ENCODE data around the gene NKAP.
"Not testable (repeated sequence)": the region's sequence is repeated elsewhere in the genome, so short reads cannot be mapped to it uniquely, and the experiment has no call there.

Gene NKAP

DNA sequence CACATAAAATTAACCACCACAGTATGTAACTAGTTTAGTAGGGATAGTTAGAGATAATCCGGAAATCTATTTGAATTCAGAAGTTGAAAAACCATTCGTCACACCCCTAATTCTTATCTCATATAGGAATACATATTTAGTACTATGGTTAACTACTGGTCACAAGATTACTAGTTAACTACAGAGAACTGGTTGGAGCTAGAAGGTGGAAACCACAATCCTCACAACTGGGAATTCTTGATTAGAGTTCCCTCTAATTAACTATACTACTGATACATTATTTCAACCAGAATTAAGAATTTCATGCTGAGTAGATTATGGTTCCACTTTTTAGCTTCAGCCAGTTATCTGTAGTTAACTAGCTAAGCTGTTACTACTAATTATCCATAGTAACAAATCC is 39.9 kb upstream of the NKAP start:
- DNase-seq (ENCODE audit: extremely low spot score), result no peak
- CTCF ChIA-PET, result no interaction called here

DNA sequence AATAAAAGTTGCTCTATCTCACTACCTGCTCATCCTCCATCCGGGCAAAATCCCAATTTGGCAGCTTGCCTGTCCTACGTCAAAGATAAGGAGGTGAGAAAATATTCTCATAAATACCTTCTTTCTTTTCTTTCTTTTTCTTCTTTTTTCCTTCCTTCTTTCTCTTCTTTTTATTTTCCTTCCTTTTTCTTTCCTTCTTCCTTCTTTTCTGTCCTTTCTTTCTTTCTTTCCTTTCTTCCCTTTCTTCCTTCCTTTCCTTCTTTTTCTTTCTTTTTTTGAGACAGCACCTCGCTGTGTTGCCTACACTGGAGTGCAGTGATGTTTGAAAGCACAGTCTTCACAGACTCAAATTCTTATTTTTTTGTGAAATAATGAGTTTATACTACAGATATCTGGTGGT is 38.6 kb upstream of the NKAP start:
- ChIA-PET CTCF (interaction anchor here (0.6 to 3.0 kb wide), 7 partner anchors 9 to 239 kb away, joined by 3 to 22 read pairs (median 4); no protein-coding TSS in a partner anchor), POLR2A (no interaction called here)
- DNase-seq (ENCODE audit: extremely low spot score), result no peak
- TF ChIP-seq, protein P1, sequence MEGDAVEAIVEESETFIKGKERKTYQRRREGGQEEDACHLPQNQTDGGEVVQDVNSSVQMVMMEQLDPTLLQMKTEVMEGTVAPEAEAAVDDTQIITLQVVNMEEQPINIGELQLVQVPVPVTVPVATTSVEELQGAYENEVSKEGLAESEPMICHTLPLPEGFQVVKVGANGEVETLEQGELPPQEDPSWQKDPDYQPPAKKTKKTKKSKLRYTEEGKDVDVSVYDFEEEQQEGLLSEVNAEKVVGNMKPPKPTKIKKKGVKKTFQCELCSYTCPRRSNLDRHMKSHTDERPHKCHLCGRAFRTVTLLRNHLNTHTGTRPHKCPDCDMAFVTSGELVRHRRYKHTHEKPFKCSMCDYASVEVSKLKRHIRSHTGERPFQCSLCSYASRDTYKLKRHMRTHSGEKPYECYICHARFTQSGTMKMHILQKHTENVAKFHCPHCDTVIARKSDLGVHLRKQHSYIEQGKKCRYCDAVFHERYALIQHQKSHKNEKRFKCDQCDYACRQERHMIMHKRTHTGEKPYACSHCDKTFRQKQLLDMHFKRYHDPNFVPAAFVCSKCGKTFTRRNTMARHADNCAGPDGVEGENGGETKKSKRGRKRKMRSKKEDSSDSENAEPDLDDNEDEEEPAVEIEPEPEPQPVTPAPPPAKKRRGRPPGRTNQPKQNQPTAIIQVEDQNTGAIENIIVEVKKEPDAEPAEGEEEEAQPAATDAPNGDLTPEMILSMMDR (IDR thresholded peaks at IDR 0.05; ENCODE audit: control extremely low read depth, extremely low read depth, low read depth, missing control alignments), result no peak

More for the DNA sequence above, 39.9 kb upstream of the NKAP start:
- TF ChIP-seq, protein P1 (IDR thresholded peaks at IDR 0.05; ENCODE audit: control extremely low read depth, extremely low read depth, low read depth, missing control alignments), result no peak
- POLR2A ChIA-PET, result no interaction called here

DNA sequence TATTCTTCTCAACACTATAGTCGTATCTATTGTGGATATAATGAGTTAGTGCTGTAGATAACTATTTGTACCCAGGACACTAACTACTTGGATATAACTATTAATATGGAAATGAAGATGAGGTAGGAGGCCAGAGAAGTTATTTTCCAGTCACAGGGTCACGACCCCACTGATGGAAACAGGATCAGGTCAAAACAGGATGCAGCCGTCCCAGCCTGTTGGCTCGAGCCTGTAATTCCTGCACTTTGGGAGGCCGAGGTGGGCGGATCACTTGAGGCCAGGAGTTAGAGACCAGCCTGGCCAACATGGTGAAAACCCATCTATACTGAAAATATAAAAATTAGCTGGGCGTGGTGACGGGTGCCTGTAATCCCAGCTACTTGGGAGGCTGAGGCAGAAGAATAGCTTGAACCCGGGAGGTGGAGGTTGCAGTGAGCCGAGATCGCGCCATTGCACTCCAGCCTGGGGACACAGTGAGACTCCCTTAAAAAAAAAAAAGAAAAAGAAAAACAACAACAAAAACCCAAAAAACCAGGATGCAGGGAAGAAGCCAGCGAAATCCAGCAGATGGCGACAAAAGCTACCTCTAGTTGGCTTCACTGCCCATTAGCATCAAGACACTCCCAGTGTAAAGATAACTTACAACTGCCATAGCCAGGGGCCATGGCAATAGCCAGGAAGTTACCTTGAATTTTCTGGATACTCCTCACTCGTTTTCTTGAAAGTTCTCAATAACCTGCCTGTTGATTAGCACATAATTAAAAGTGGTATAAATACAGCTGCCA is 37.9 kb upstream of the NKAP start:
- ChIA-PET POLR2A (interaction anchor here (0.6 kb wide), 1 partner anchor 493 kb away, joined by 3 read pairs; no protein-coding TSS in a partner anchor), CTCF (interaction anchor here (0.6 to 3.0 kb wide), 9 partner anchors 10 to 239 kb away, joined by 3 to 22 read pairs (median 4); no protein-coding TSS in a partner anchor)
- TF ChIP-seq, protein P1 (IDR thresholded peaks at IDR 0.05; ENCODE audit: control extremely low read depth, extremely low read depth, low read depth, missing control alignments), result peak; percentile 45
- DNase-seq (ENCODE audit: extremely low spot score), result peak; percentile 40

DNA sequence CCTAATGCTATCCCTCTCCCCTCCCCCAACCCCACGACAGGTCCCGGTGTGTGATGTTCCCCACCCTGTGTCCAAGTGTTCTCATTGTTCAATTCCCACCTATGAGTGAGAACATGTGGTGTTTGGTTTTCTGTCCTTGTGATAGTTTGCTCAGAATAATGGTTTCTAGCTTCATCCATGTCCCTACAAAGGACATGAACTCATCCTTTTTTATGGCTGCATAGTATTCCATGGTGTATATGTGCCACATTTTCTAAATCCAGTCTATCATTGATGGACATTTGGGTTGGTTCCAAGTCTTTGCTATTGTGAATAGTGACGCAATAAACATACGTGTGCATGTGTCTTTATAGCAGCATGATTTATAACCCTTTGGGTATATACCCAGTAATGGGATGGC is 33.6 kb upstream of the NKAP start:
- CTCF ChIA-PET; DNase-seq (ENCODE audit: extremely low spot score); POLR2A ChIA-PET: not testable (repeated sequence)

DNA sequence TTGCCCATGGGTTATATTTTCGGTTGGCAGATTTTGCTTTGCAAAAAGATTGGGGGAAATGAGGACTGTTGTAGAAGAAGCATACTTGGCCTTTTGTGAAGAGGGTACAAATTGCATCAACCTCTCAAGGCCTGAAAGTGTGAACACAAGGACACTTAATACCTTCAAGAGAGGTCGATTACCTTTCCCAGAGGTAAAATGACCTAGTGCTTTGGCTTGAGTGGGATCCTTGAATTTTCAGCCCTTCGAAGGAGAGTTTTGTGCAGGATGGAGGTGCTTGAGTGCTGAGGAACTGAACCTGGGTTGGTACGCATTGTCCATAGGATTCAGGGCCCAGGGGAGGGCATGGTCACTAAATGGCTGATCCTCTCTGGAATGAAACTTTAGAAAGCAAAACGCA is 27.6 kb upstream of the NKAP start:
- TF ChIP-seq, protein P1 (IDR thresholded peaks at IDR 0.05; ENCODE audit: control extremely low read depth, extremely low read depth, low read depth, missing control alignments), result no peak
- DNase-seq (ENCODE audit: extremely low spot score), result no peak
- ChIA-PET POLR2A (no interaction called here), CTCF (no interaction called here)

DNA sequence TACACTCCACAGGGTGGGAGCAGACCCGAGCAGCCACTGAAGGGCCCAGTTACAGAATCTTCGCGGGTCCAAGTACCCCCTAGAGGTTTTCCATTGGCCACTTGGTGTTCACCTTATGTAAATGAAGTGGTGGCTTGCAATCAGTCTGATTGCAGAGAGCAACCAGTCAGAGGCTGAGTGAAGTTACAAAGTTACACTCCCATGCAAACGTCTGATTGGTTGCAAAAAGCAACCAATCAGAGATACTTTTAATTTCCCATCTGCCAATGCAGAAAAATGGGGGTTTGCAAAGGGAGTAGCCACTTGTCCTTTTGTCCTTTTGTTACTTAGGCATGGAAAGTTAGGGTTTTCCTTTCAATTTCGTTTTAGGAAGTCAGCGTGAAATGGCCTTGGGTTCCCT is 27.0 kb upstream of the NKAP start:
- TF ChIP-seq, protein P1 (IDR thresholded peaks at IDR 0.05; ENCODE audit: control extremely low read depth, extremely low read depth, low read depth, missing control alignments), result no peak
- CTCF ChIA-PET, result no interaction called here
- no peak for DNase-seq (ENCODE audit: extremely low spot score)
- POLR2A ChIA-PET, result no interaction called here

DNA sequence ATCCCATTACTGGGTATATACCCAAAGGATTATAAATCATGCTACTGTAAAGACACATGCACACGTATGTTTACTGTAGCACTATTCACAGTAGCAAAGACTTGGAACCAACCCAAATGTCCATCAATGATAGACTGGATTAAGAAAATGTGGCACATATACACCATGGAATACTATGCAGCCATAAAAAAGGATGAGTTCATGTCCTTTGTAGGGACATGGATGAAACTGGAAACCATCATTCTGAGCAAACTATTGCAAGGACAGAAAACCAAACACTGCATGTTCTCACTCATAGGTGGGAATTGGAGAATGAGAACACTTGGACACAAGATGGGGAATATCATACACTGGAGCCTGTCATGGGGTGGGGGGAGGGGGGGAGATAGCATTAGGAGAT is 23.3 kb upstream of the NKAP start:
- POLR2A ChIA-PET; CTCF ChIA-PET; DNase-seq (ENCODE audit: extremely low spot score): not testable (repeated sequence)

All from GM10248 (cell line).